ENCODE results near the gene HOXA10.

Gene HOXA10

DNA sequence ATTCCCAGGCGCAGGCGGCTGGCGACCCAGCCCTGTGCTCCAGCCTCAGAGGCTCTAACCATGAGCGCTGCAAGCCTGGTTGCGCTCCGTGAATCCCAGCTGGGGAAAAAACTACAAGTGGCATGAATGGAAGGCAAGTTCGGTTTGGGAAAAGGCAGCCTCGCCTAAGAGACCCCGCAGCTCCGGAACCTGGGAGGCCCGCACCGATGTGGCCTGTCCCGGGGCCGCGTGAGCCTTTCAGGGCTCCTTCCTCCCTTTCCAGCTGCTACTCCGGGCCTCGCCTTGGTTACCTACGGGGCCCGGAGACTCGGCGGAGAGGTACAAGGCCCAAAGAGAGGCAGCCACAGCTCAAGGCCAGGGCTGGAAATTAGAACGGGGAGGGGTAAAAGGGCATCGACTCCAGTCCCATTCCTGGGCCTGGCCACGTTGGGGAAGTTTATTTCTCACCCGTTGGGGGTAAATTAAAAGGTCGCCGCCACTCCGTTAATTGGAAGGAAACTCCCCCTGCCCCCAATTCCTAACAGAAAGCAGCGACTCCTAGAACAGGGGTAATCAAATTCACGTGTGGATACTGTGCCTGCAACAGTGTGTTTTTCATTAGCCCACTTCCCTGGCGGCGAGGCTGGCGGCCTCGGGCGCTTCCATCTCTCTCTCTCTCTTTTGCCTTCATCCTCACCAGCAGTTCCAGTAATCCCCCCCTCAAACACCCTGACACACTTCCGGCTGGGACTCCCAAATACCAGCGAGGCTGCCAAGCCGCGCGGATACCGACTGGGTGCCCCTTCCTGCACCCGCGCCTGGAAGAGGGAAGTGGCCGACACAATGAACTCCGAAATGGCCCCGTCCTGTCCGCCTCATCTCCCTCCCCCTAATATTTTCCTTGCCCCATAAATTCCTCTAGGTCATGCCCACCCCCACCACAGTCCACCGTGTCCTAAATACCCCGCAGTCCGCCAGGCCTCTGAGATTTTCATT, 7.3 kb downstream of the HOXA10 start:
- DNase-seq (ENCODE audit: low read depth in 2 of 2): no peak

DNA sequence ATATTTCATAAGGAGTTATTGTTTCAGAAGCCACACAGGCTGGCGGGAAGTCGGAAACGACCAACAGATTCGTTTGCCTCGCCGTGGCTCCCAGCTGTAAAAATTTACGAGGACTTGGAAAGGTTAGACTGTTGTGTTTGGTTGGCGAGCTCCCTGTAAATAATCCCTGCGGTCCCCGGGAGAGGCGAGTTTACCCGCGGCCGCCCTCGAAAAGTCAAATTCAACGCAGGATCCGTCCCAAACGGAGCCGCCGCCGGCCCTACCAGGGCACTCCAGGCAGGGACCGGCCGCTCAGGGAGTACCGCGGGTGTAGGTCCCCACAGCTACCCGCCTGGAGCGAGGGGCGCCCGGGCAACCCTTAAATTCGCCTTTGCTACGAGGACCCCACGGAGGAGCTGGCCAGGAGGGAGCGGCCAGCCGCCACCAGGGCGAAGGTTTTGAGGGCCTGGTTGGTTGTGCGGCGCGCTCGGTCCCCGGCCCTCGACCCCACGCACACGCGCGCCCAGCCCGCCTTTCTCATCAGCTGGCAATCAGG, 8.1 kb downstream of the HOXA10 start:
- DNase-seq (ENCODE audit: low read depth in 2 of 2): no peak

DNA sequence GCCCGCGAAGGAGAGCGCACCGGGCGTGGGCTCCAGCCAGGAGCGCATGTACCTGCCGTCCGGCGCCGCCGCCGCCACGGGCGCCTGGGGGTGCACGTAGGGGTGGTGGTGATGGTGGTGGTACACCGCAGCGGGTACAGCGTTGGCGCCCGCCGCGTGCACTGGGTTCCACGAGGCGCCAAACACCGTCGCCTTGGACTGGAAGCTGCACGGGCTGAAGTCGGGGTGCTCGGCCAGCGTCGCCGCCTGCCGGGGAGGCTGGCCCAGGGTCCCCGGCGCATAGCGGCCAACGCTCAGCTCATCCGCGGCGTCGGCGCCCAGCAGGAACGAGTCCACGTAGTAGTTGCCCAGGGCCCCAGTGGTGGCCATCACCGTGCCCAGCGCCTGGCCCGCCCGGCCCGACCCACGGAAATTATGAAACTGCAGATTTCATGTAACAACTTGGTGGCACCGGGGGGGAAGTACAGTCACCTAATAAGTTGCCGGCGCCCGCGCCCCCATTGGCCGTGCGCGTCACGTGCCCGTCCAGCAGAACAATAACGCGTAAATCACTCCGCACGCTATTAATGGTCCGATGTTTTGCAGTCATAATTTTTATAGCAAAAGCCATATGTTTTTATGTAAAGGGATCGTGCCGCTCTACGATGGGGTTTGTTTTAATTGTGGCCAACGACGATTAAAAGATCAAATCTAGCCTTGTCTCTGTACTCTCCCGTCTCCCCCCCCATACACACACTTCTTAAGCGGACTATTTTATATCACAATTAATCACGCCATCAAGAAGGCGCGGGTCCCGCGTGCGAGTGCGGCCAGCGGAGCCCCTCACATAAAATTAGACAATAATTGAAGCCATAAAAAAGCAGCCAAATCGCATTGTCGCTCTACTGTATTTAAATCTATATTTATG, 8.8 kb downstream of the HOXA10 start, which contains the start of gene HOXA9:
Gene HOXA9, minus strand, starts transcription at position 449 of the 907 bp plus-strand sequence. Its CDS starts 80 bp downstream, at position 369.
- no peak for DNase-seq (ENCODE audit: low read depth in 2 of 2)

DNA sequence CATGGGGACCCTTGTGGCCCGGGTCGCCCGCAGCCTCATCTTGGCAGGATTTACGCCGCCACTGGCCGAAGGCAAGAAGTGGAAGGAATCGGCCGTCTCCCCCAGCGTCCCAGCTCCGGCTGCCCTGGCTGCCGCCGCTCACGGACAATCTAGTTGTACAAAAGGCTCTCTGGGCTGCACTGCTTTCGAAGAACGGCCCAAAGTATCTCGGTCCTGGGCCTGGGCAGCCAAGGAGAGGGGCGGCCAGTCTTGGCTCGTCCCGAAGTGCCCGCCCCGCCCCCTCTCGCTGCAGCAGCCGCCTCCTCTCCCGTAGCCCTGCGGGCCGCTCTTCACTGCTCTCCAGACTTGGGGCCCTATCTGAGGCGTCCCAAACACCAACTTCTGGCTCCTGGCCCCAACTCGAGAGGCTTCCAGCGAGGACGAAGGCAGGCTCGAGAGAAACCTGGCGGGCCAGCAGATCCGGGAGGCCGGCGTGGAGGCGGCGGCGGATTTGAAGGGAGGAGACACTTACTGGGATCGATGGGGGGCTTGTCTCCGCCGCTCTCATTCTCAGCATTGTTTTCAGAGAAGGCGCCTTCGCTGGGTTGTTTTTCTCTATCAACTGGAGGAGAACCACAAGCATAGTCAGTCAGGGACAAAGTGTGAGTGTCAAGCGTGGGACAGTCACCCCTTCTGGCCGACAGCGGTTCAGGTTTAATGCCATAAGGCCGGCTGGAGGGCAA, 9.6 kb downstream of the HOXA10 start:
- DNase-seq (ENCODE audit: low read depth in 2 of 2): no peak

DNA sequence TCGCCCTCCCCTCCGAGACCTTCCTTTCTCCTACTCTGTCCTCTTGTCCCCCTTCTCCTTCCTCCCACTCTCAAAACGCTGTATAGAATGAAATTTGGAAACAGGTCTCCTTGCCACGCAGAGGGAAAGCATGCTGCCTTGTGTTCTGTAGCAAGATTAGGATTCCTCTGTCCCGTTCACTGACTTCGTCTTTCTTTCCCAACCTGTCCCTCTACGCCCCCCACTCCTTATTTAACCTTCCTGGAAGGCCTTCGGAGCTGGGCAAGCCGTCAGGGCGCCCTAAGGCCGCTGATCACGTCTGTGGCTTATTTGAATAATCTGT, 10.1 kb downstream of the HOXA10 start:
- DNase-seq (ENCODE audit: low read depth in 2 of 2): no peak

DNA sequence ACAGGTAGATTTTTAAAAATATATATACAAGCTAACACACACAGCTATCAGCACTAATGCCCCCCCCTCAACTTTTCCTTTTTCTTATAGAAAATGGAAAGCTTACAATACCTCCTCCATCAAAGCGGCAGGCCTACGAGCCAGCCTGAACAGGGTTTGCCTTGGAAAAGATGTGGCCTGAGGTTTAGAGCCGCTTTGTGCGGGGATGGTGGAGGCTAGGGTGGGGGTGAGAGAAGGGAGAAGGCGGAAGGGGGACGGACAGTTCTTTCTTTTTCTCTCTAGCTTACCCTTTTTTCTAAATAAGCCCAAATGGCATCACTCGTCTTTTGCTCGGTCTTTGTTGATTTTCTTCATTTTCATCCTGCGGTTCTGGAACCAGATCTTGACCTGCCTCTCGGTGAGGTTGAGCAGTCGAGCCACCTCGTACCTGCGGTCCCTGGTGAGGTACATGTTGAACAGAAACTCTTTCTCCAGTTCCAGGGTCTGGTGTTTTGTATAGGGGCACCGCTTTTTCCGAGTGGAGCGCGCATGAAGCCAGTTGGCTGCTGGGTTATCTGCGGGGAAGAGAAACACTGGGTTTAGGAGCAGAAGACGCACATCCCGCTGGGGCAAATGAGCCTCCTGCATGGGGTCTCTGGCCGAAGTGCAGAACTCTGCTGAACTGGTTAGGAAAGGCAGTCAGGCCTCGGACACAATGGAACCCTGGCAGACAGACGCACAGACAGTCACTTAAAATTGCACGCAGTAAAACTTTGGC, 10.7 kb downstream of the HOXA10 start:
- DNase-seq (ENCODE audit: low read depth in 2 of 2): no peak

DNA sequence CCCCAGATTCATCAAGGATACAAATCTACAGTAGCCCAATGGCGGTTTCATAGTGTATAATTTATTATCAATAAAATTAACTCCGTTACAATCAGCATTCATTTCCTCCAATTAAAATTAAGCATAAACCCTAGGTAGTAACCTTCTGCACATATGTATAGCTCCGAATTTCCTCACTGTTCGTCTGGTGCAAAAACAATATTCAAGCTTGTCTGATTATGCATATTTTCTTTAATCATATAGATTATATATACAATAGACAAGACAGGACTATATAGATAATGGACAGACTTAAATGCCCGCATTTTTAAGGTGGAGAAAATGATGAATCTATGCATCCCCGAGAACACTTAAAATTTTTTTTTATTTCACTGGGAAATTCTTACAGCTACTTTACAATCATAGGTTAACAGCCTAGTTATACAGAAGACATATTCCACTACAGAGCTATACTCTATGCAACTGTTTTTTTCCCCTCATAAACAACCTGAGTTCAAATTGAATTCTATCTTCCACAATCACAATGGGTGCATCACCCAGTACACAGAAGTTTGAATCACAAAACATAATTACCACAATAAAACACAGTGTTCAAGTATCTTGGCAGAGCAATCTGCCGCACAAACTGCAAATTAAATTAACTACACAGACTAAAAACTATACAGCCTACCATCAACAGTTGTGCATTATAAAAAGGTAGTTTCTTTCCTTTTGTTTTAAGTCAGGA, 11.4 kb downstream of the HOXA10 start:
- DNase-seq (ENCODE audit: low read depth in 2 of 2): no peak

DNA sequence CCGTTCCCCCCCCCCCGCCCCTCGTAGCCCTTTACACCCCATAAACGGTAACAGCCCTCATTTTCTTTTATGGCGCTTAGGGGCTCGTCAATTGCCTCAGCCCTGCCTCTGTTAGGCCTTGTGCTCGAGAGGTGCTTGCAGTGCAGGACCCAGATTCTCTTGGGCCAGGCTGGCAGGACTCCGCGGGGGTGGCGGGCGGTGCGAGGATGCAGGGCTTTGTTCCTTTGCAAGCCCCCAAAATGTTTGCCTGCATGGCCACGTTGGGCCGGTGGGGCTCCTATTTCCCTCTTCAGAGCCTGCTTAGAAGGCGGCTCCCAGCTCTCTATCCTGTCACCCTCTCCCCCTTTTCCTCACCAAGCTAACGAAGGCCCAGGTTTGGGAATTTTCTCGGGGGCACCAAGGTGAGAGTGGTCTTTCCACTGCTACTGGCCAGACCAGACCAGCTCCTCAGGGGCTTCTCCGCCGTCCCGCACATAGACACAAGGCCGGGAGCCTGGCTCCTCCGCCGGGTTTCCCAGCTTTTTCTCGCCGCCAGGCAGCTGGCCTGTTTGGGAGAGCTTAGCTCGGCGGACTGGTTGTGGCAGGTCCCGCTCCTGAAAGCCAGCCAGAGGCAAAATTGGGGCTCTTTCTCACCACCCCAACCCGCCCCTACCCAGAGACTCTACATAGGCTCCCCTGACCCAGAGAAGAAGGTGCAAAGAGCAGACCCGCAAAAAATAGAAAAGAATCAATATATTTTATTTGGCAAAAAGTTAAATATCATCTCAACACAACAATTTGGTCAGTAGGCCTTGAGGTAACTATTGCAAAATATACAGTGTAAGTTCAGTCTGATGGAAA, 12.2 kb downstream of the HOXA10 start:
- no peak for DNase-seq (ENCODE audit: low read depth in 2 of 2)

DNA sequence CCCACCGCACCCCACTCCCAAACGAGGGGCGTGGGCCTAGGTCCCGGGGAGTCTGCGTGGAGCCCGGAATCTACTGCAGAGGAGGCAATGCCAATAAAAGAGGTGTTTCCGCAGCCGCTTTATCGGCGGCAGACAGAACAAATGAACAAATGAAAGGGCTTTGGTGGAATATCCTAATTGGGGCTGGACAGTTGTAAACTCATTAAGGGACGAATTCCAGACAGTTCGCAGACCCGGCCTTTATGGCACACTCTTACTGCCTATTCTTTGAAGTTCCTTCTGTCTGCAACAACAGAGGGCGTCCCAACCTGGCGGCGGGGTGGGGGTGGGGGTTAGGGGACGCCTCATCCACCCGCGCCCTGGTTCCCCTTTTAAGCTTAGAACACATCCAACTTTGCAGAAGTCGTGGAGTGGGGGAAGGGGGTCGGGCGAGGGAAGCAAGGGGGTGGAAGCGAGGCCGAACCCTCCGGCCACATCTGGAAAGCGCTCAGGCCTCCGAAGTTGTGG, 12.9 kb downstream of the HOXA10 start:
- no peak for DNase-seq (ENCODE audit: low read depth in 2 of 2)

DNA sequence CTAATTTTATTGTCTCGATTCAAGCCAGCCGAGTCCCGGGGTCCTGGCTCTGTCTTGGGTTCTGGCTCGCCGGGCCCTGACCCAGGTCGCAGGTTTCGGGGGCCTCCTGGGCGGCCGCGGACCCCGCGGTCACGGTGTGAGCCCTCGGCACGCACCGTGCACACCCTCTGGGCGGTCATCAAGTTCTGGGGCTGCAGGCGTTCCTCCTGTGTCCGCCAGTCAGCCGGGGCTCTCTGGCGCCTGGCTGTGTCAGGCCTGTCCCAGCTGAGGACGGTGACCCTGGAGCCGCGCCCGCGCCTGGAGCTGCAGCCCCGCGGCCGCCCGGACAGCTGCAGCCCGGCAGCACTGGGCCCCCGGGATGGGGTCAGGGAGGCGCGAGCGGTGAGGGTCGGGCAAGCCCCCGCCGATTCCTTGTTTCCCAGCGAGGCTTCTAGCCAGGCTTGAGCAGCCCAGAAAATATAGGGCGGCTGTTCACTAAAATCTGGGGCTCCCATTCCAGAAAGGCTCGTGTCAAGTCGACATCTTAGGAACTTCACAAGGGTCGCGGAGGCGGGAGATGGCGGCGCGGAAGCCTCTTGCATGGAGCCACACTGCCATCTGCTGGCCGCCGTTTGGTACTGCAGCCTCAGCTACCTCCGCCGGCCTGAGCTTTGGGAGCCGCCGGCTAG, 13.4 kb downstream of the HOXA10 start:
- peak; percentile 67 to 75 for DNase-seq (ENCODE audit: low read depth in 2 of 2)

DNA sequence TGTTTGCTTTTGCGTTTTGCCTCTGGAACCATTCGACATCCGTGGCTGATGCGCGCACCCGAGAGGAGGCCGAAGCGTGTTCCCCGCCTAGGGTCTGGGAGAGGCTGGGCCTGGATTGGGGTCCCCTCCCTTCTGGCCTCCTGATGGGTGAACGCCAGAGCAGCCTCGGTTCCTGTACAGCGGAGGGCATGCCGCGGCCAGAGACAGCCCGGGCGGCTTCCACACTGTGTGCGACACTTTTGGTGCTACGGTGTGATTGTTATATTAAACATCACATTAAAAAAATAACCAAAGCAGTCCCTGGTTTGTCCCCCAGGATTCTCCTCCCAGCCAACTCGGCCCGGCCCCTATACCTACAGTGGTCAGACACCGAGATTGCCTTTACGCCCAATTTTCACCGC, 14.0 kb downstream of the HOXA10 start:
- no peak for DNase-seq (ENCODE audit: low read depth in 2 of 2)

DNA sequence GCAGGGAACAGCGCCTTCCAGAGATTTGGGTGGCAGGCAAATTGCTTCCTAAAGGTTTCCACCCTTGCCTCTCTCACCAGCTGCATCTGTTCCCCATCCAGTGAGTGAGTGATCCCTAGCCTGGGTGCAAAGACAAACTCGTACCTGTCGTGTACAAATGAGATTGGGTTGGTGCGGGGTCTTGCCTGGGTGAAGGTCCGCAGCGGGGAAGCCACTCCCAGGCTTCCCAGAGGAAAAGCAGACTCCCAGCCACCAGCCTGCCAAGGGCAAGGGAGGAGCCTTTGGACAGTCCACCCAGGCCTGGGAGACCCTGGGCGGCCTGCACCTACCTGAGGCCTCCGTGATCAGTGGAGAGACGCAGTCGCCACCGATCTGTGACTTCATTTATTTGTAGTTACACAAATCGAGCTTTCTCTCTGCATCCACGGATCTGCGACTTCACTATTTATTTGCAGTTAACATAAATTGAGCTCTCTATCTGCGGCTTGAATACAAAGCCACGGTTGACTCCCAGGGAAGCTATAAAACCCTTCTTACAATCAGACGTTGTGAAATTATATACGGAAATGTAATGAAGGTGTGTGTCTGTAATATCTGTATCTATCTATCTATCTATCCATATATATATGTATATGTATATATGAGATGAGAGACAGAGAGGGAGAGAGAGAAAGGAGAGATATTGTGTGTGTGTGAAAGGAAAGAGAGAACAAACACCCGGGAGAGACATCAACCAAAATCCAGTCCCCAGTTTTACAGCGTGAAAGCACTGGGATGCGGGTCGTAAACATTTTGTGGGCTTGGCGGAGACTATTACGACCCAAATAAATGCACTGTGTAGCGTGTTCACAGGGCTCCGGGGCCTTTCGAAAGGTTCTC, 14.6 kb downstream of the HOXA10 start:
- no peak for DNase-seq (ENCODE audit: low read depth in 2 of 2)

DNA sequence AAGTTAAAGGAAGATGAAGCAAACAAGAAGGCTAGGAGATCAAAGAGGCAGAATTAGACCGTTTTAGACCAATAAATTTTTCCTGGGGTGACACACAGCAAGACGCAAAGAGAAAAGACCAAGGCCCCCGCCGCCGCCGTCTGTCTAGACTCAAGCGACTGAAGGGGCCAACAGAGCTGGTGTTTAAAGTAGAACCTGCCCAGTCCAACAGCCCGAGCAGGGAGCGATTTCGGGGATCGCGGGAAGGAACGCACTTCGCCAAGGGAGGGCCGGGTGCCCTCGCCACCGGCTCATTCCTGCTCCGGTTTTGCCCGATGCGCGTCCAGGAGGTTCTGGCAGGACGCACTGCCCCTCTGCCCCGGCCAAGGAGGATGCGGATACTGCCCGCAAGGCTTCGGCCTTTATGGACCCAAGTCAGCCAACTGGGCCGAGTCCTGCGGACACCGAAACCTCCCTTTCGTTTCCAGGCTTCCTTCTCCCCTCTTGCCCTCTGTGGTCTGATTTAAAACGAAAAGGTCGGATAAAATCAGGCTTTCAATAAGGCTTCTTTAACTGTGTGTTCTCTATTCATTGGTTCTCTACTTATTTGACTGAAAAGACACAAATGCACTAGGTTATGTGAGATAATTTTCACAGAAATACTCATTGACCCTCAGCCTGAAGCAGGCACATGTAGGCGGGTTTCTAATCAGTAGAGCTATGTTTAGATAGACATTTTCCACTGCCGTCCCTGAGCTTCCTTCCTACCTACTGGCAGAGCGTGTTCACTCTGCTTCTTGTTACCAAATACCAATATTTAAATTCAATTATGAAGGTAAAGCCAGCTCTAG, 15.5 kb downstream of the HOXA10 start:
- DNase-seq (ENCODE audit: low read depth in 2 of 2): no peak

DNA sequence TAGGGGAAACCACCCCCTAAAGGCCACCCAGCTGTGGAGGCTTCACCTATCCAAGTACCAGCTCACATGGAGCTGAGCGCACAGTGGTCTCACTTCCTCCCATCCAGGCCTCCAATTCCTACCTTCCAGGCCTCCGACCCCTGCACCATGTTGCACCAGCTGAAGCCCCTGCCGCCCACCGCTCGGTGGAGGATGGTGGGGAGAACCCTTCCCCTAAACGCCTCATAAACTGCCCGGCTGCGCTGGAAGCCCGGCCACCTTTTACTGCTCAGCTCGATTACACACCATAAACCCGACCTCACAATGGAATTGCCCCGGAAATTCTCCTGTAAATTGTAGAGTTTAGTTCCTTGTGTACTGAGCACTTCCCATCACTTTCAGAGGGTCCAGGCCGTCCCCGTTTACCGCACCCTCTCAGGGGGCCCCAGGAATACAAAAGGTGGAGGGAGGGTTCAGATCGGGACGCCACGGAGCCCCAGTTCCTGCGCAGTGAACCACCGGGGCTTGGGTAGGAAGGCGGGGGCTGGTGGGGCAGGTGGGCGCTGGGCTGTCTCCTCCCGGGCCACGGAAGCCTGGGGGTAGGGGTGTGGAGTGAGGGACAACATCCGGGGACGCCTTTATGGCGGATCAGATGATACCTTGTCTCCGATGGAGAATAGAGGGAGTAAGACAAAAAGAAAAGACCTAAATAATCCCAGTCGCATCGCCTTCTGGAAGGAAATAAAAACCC, 16.3 kb downstream of the HOXA10 start:
- DNase-seq (ENCODE audit: low read depth in 2 of 2): no peak

DNA sequence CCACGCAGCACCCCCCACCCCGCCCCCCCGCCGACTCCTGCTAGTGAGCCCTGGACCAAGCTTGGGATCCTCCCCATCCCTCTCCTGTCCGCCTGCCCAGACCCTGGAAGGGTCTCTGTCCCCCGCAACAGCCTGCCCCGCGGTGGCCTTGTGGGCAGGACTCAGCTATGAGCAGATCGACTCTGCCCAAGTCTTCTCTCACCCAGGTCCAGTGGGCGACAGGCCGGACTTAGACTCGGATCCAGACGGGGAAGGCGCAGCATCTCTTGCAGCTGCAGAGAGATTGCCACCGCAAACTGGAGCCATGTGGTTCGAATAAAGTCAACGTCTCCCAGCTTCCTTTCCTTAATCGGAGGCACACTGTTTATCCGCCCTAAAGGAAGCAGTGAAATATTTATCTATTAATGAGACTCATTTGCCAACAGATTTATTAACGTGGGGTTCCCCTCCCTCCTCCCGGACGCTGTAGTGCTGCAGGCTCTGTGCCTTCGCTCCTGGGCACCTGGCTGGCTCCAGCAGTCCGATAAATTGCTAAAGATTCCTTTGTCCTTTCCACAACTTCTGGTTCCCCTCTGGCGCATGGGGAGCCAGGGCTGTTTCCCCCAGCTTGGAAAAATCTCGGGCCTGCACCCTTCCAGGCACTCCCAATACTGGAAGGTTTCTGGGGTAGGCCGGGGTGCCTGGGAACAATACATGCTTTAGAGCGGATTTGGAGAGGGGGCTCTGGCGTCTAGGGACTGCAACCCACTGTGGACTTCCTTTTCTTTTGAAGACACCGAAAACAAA, 17.0 kb downstream of the HOXA10 start:
- DNase-seq (ENCODE audit: low read depth in 2 of 2): no peak

Data from stimulated activated CD4-positive, alpha-beta T cell treated with anti-CD3 and anti-CD28 coated beads, Interleukin-15, amount 100 ng/mL, for 48 hours (primary cell).